Occipital lobe (tissue), 2 donors: Measurements from ENCODE around the gene CACNA1G. TPM values are rescaled to one million over a fixed set of nuclear protein-coding genes. Genes with fewer than 3 reads are reported as not detected.

Experiments used
- DNase-seq: peaks from one replicate; lab custom pipeline; 2025; lab: John Stamatoyannopoulos, UW
- total RNA-seq: library from RNA; depleted of rRNA; stranded (reverse); fragments of >200 nt; gene quantifications from one replicate; pipeline ENCODE4 v1.2.3, GENCODE V29; 2014

The CACNA1G gene
- total RNA-seq, 1 donor from 2014 or later: 20.1 TPM

DNA sequence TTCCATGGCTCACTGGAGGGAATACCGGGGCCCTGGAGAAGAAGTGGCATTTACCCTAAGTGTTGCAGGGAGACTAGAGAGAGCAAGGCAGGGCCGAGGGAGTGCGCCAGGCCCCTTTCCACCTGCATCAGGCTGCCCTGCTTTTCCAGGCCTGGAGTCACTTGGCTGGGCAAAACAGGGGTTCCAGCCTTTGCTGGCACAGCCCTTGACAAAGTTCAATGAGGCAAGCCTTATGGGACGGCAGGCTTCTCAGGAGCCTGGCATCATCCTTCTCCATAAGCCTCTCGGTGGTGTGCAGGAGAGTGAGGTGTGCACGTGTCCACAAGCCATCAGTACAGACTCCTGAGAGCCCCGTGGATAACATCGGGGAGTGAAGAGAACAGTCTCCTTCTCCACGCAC, 27.1 kb downstream of the CACNA1G start:
- no peak for DNase-seq

DNA sequence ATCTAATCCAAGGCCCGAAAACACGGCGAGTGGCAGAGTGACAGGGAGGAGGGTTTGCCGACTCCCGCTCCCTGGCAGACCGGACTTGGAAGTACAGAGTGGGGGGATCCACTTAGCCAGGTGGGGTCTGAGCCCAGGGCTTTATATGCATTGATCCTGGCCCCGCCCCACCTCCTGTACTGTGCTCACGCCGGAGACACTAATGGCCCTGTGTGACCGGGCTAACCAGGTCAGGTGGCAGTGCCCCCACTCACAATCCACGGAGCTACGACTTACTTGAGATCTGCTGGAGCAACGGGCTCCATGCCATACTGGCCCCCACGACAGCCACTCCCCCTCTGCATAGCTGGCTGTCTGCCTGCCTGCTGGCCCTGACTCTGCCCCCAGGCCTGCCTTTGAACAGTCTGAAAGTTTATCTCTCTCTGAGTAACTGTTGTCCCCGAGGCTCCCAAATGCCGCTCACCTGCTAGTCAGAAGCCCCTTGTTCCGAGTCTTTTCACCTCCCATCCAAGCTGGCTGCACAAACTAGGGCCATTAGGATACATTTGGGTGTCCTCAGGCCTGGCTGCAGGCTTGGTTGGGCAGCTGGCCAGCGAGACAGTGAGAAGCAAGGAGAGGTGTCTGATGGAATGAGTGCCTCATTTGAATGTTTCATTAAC, 28.0 kb downstream of the CACNA1G start:
- no peak for DNase-seq

DNA sequence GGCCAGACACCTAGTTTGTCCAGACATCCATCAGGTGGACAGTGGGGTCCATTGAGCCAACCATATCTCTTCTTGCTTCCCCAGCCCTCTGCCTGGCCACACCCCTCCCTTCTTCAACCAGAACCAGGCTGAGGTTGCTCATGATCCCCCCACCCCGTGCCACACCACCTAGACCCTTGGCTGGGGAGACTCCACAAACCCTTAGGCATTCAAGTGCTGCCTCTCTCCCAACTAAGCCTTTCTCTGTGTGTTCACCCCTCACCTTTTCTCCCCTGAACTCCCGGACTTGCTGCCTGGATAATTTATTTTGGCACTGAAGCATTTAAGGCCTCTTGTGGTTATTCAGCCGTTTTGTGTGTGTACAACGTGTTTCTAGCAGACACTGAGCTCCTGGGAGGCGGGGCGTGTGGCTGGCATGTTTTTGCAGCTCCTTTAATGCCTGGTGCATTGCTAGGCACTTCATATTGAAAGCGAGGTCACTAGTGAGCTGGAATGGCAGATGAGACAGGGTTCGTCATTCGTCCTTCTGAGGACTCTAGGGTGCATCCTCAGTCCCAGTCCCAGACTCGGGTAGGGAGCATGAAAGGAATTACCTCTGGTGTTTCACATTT, 28.7 kb downstream of the CACNA1G start:
- no peak for DNase-seq

DNA sequence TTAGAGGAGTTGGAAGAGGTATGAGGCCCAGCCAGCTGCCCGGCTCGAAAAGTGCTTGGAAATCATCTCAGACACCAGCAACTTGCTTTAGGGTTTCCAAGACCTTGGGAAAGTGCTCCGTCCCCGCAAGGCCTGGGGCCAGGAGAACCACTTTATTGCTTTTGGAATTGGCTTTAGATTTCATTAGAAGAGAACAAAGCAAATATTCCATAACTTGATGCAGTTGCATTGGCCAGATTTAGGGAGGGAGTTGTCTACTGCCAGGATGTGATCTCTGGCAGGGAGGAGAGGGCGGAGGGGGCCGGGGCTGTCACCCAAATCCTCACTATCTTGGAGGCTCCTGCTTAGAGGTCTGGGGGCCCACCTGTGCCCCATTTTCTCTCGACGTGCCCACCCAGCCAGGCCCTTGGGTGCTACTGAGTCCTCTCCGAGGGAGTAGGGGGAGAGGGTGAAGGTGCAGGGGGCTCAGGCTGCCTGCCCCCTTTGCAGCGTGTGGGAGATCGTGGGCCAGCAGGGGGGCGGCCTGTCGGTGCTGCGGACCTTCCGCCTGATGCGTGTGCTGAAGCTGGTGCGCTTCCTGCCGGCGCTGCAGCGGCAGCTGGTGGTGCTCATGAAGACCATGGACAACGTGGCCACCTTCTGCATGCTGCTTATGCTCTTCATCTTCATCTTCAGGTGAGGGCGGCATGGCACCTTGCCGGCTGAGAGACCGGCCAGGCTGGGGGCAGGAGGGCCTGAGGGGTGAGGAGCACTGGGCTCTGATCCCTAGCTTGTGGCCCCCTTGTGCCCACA, 30.6 kb downstream of the CACNA1G start:
- DNase-seq: no peak

DNA sequence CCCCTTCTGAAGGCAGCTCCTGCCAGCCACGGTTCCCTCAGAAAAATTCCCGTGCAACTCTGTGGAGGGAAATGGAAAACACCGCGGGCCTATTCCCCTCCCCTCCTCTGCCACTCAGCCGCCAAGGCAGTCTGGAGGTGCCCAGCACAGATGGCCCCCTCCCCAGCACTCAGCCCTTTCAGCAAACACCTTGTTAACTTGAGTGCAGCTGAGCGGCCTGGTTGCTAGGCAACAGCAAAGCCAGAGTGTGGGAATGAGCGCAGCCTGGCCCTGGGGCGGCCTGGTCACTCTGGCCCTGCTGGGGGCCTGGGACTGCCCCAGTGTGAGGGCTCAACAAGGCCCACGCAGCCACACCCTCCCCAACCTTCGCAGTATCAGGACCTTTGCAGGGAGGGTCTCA, 32.8 kb downstream of the CACNA1G start:
- no peak for DNase-seq

DNA sequence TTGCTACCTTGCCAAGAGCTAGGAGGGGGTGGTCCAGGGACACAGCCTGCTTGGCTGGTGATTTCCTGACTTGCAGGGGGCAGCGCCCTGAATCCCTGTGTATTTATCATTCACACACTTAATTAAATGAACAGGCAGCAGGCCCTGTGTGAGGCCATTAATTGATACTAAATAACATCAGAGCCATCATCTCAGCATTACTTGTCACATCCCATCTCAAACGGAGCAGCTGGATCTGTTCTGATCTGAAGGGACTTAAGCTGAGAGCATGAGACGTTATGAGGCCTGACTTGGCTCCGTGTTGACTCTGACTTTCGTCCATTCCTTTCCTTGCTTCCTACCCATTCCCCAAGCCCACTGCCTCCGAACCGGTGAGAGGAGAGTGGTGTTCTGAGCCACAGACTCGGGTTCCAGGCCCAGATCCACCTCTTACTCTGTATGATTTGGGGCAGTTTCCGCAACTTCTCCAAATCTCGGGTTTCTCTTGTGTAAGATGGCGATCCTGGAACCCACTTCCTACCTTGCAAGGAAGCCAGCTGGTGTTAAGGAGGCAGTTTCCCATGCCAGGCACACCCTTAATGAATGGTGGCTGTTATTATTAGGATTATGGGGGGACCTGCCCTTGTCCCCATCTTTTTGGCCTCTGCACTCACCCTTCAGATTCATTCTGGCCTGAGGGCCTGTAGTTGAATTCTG, 33.8 kb downstream of the CACNA1G start:
- DNase-seq: no peak

DNA sequence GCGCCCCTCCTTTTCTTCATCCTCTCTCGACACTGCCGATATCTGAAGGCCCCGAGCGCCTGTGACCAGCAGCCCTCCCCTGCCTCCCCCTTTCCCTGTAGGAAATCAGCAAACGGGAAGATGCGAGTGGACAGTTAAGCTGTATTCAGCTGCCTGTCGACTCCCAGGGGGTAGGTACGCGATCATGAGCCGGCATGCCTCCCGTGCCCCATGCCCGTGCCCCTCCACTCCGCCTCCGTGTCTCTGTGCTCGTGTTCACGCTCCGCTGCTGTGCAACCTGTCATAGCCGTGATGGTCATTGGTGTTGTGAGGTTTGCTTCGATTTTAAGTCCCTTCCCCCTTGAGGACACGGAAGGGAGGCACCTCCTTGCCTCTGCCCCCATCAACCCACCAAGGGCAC, 34.4 kb downstream of the CACNA1G start:
- DNase-seq: no peak

DNA sequence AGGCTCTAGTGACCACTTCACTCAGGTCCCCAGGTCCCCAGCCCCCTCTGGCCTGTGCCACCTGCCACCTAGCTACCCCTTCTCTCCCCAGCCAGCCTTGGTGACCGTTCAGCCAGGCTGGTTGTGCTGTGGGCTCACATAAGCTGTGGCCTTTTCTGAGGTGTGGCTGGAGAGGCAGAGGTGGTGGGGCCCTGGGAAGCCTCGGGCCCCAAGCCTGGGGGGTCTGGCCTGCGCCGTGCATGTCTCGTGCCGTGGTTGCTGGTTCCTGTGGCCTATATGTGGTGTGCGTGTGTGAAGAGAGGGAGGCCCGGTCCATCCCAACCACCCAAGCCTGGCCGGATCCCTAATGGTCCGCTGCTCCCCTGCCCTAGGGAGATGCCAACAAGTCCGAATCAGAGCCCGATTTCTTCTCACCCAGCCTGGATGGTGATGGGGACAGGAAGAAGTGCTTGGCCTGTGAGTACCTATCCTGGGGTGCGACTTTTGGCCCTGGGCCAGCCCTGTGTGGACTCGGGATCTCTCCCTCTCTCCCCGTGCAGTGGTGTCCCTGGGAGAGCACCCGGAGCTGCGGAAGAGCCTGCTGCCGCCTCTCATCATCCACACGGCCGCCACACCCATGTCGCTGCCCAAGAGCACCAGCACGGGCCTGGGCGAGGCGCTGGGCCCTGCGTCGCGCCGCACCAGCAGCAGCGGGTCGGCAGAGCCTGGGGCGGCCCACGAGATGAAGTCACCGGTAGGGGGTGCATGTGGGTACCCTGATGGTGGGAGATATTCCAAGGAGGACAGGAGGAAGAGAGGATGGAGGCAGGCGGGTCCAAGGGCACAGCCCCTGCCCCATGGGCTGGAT, 35.9 kb downstream of the CACNA1G start:
- DNase-seq: no peak

DNA sequence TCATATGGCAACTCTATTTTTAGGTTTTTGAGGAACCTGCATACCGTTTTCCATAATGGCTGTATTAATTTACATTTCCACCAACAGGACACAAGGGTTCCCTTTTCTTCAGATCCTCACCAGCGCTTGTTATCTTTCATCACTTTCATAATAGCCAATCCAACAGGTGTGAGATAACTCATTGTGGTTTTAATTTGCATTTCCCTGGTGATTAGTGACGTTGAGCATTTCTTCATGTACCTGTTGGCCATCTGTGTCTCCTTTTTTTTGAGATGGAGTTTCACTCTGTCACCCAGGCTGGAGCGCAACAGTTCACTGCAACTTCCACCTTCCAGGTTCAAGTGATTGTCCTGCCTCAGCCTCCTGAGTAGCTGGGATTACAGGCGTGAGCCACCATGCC, 38.0 kb downstream of the CACNA1G start:
- DNase-seq: no peak

DNA sequence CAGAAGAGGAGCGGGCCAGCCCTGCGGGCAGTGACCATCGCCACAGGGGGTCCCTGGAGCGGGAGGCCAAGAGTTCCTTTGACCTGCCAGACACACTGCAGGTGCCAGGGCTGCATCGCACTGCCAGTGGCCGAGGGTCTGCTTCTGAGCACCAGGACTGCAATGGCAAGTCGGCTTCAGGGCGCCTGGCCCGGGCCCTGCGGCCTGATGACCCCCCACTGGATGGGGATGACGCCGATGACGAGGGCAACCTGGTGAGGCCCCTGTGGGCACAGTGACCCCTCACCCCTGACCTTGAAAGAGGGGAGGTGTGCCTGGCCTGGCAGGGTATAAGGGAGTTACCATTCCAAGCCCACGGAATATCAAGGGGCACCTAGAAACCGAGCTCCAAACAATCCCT, 39.1 kb downstream of the CACNA1G start:
- DNase-seq: no peak

DNA sequence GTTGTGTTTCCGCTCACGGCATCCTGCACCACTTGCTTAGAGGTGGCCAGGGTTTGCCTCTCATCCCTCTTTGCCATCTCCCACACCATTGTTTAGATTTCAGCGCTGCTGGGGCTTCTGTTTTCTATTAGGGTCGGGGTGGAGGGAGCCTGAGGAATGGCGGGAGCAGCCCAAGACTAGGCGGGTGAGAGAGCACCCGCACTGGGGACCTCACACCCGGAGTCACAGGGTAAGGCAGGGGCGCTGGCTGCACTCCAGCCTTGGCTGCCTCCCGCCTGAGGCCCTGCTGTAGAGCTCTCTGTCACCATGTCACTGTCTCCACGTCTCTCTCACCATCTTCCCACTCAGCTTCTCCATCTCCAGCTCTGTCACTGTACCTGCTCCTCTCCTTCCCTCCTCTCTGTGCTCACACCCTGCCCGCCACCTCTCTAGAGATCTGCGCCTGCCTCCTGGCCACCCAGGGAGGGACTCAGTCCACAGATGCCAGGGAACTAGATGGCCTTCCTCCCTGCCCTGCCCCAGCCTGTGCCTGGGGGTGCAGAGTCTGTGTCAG, 41.4 kb downstream of the CACNA1G start:
- DNase-seq: no peak

DNA sequence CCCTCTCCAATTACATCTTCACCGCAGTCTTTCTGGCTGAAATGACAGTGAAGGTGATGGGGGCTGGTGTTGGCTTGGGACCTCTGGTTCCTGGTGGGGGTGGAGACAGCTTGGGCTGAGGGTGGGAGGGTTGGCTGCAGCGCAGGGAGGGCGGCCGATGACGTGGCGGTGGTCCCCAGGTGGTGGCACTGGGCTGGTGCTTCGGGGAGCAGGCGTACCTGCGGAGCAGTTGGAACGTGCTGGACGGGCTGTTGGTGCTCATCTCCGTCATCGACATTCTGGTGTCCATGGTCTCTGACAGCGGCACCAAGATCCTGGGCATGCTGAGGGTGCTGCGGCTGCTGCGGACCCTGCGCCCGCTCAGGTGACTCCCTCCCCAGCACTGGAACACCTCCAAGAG, 42.3 kb downstream of the CACNA1G start:
- no peak for DNase-seq

DNA sequence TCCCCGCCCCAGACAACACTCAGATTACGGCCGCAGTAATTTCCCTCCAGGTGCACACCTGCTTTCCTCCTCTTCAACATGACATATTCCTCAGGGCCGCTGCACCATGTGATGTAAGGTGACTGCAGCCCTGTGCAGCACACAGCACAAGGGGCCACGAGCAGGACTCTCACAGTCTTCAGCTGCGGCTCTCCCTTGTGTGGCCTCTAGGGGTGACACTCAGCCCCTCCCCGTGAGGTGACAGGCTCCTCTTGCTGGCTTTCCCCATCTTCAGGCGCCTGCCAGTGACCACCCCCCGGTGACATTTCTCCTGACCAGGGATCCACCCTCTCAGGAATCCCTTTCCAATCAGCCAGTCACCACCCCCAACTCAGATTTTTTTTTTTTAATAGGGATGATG, 42.8 kb downstream of the CACNA1G start:
- DNase-seq: no peak

DNA sequence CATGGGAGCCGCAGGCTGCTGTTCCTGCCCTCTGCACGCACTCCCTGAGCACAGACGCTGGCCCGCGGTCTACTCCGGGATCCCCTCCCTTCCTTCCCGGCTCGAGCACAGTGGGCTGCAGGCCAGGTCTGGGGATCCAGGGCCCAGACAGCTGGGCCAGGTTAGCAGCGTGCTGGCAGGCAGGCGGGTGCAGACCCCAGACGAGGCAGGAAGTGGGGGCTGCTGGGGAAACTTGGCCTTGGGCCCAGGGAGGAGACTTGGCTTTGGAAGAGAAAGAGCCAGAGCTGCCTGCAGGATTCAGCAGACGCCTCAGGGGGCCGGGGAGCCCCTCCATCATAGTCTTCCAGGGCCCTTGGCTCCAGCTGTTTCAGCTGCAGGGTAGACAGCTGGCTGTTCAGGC, 44.0 kb downstream of the CACNA1G start:
- DNase-seq: no peak

DNA sequence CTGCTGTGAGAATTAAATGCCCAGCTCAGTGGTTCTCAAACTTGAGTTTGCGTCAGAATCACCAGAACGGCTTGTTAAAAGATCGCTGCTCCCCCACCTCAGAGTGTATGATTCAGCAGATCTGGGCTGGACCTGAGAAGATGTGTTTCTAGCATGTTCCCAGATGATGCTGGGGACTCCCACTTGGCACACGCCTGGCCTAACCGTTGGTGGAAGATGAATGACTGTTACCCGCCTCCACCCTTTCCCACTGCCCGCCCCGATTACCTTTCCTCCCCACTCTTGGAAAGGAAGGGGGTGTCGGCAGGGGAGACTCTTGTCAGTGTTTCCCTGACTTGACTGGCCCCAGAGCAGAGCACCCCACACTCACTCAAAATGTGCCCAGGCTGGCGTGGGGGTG, 44.9 kb downstream of the CACNA1G start:
- no peak for DNase-seq

DNA sequence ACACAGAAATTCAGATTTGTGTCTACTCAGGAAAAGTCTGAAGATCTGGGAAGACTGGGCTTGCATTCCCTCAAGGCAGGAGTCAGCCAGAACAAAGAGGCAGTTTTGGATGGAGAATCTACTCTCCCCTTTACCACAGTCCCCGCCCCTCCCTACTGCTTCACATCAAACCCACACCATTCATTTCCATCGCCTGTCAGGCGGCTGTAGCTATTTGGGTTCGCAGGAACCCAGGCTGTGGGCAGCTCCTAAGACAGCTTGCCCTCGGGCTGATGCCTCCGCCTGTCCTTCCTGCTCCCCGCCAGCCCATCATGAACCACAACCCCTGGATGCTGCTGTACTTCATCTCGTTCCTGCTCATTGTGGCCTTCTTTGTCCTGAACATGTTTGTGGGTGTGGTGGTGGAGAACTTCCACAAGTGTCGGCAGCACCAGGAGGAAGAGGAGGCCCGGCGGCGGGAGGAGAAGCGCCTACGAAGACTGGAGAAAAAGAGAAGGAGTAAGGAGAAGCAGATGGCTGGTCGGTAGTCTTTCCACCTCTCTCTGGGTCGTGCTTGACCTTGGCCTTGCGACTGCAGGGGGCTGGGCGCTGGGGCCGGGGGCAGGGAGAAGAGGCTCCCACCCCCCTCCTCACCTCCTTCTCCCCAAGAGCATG, 47.1 kb downstream of the CACNA1G start:
- no peak for DNase-seq

DNA sequence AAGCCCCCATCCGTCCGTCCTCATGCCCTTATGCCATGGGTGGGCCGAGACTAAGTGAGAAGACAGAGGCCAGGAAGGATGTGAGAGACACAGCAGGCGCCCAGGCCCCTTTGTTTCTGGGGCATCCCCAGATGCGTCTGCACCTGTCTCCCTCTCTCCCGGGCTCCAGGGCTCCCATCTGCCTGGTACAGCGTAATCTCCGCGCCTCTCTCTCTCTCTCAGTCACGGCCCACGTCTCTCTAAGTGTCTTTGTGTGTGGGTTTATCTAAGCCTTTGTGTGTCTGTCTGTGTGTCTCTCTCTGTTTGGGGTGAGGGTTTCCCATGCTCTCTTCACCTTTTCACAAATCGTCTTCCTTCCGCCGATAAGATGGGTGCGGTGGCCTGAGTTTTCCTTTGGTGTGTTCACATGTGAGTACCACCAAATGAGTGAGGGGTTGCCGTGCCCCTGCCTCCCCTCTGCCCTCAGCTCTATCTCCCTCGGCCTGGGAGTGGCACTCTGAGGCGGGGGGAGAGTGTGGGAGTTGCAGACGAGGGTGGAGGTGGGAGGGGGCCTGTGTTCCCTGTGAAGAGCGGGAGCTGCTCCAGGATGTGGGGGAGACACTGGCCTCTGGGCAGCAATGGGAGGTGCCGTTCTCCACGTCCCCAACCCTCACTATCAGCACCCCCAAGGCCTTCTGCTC, 48.3 kb downstream of the CACNA1G start:
- DNase-seq: no peak

DNA sequence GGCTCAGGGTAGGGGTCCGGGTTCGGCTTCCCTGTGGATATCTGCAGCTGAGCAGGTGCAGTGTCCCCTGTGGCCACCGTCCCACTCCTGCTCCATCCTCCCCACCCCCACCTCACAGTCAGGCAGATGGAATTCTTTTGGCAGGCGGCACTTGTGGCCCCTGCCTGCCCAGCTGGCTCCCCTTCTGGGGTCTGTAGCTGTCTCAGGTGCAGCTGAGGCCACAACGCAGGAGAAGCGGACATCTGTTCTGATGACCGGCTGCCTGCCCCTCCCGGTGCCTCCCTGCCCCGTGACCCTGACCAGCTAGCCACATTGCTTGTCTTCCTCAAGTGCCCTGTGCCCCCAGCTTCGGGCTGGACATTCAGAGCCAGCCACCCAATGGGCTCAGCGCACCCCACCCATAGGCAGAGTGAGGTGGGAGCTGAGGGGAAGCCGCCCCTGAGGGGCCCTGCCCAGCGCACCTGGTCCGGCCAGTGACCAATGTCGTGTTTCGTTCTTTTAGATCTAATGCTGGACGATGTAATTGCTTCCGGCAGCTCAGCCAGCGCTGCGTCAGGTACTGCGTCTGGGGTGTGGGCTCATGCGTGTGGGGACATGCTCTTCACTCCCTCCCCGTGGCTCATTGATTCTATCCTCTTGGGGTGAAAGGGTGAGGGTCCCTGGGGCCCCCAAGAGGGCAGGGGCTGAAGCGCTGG, 49.0 kb downstream of the CACNA1G start:
- no peak for DNase-seq

DNA sequence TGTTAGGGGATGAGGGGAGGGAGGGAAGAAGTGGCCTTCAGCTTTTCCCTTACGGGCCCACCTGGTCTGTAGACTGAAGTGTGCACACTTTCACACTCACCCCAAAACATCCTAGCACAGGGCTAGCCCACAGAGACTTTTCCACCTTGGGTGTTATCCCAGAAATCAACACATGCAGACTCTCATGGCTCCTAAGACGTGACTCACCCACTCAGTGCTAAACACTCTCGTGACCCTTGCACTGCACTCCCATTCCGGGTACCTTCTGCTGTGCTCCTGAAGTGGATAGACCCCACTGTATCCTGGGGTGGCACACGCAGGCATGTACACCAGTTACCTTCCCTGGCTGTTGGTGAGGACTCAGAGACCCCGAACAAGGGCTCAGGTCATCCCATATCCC, 51.1 kb downstream of the CACNA1G start:
- no peak for DNase-seq
